ENCODE results near the gene FBLN1.
"Not testable (repeated sequence)": the region's sequence is repeated elsewhere in the genome, so short reads cannot be mapped to it uniquely, and the experiment has no call there.

Gene FBLN1, protein sequence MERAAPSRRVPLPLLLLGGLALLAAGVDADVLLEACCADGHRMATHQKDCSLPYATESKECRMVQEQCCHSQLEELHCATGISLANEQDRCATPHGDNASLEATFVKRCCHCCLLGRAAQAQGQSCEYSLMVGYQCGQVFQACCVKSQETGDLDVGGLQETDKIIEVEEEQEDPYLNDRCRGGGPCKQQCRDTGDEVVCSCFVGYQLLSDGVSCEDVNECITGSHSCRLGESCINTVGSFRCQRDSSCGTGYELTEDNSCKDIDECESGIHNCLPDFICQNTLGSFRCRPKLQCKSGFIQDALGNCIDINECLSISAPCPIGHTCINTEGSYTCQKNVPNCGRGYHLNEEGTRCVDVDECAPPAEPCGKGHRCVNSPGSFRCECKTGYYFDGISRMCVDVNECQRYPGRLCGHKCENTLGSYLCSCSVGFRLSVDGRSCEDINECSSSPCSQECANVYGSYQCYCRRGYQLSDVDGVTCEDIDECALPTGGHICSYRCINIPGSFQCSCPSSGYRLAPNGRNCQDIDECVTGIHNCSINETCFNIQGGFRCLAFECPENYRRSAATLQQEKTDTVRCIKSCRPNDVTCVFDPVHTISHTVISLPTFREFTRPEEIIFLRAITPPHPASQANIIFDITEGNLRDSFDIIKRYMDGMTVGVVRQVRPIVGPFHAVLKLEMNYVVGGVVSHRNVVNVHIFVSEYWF

GRCh38 chr22:45502215-45503049 lies at the start of gene FBLN1:
TSS of gene FBLN1 (plus strand) at chr22:45502883. CDS start at chr22:45502986, 103 bp downstream.
- no peak for DNase-seq (ENCODE audit: low read depth in 2 of 2)

- DNase-seq (ENCODE audit: low read depth in 2 of 2), result no peak
These were observed 48.9 kb upstream of the FBLN1 start for GRCh38 chr22:45453764-45454163.

GRCh38 chr22:45454275-45454674 lies 48.4 kb upstream of the FBLN1 start:
- DNase-seq (ENCODE audit: low read depth in 2 of 2), result no peak

GRCh38 chr22:45455212-45455611 lies 47.5 kb upstream of the FBLN1 start:
- DNase-seq (ENCODE audit: low read depth in 2 of 2), result no peak

GRCh38 chr22:45455621-45456020 lies 47.1 kb upstream of the FBLN1 start:
- no peak for DNase-seq (ENCODE audit: low read depth in 2 of 2)

DNA sequence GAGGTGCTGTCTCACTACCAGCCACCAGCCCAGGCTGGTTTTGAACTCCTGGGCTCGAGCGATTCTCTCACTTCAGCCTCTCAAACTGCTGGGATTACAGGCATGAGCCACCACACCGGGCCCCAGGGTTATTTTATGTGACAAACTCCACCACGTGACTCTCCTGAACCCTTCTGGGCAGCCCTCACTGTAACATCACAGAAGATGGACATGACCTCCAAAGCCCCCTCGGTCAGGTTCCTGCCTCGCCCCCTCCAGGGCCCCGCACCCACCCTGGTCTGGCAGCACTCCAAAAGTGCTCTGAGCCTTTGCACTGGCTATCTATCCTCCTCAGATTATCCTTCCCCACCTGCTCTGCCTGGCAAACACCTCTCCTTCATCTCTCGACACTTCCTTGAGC lies 45.9 kb upstream of the FBLN1 start:
- no peak for DNase-seq (ENCODE audit: low read depth in 2 of 2)

DNA sequence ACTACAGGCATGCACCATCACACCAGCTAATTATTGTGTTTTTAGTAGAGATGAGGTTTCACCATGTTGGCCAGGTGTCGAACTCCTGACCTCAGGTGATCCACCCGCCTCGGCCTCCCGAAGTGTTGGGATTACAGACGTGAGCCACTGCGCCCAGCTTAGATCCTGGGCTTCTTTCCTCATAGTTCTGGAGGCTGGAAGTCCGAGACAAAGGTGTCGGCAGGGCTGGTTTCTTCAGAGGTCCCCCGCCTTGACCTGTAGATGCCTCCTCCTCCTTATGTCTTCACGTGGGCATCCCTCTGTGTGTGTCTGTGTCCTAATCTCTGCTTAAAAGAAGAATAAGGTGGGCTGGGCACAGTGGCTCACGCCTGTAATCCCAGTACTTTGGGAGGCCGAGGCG lies 44.2 kb upstream of the FBLN1 start:
- no peak for DNase-seq (ENCODE audit: low read depth in 2 of 2)

DNA sequence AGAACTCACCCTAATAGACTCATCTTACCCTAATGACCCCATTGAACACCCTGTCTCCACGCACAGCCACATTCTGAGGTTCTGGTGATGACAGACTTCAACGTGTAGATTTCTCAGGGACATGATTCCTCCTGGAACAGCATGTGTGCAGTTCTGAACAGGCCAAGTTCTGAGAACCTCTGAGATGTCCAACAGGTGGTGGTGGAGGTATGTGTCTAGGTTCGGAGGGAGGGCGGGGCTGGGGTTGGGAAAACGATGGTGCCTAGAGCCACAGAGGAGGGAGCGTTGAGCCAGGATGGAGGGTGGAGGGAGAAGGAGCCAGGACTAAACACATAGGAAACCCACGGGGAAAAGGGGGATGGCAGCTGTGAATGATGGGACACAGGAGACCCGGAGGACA lies 43.4 kb upstream of the FBLN1 start:
- DNase-seq (ENCODE audit: low read depth in 2 of 2), result no peak

- DNase-seq (ENCODE audit: low read depth in 2 of 2), result no peak
These were observed 42.2 kb upstream of the FBLN1 start for GRCh38 chr22:45460288-45461109.

DNA sequence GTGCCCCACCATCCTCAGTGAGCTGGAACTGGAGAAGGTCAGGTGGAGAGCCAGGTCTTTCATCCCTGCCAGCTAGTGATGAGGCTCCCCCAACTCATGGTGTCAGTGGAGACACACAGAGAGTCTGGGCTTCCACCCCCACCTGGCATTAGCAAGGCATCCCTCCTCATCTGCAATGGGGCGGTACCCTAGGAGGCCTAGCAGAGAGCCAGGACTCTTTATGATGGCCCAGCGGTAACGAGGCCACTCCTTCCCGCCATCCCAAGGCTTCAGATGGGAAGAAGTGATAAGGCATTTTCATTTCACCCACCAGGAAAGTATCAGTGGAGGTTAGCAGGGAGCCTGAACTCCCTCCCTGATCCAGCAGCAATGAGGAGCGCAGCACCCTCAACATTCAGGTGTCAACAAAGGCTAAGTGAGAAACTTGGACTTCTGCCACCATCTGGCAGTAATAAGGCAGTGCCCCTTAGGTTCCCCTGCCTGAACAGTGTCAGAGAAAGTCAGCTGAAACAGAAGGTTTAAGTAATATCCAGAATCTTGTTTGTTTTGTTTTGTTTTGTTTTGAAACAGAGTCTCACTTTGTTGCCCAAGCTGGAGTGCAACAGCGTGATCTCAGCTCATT lies 40.5 kb upstream of the FBLN1 start:
- no peak for DNase-seq (ENCODE audit: low read depth in 2 of 2)

DNA sequence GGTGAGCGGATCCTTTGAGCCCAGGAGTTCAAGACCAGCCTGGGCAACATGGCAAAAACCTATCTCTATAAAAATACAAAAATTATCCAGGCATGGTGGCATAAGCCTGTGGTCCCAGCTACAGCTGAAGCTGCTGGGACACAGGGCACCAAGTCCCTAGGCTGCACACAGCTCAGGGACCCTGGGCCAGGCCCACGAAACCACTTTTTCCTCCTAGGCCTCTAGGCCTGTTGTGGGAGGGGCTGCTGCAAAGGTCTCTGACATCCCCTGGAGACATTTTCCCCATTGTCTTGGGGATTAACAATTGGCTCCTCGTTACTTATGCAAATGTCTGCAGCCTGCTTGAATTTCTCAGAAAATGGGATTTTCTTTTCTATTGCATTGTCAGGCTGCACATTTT lies 39.0 kb upstream of the FBLN1 start:
- not testable (repeated sequence) for DNase-seq (ENCODE audit: low read depth in 2 of 2)

DNA sequence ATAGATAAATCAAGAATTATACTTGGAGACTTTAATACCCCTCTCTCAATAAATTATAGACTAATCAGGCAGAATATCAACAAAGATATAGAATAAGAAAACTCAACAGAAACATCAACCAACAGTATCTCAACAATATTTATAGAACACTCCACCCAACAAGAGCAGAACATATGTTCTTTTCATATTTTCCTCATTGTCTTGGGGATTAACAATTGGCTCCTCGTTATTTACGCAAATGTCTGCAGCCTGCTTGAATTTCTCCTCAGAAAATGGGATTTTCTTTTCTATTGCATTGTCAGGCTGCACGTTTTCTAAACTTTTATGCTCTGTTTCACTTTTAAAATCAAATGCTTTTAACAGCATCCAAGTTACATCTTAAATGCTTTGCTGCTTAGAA lies 37.0 kb upstream of the FBLN1 start:
- DNase-seq (ENCODE audit: low read depth in 2 of 2), result no peak

DNA sequence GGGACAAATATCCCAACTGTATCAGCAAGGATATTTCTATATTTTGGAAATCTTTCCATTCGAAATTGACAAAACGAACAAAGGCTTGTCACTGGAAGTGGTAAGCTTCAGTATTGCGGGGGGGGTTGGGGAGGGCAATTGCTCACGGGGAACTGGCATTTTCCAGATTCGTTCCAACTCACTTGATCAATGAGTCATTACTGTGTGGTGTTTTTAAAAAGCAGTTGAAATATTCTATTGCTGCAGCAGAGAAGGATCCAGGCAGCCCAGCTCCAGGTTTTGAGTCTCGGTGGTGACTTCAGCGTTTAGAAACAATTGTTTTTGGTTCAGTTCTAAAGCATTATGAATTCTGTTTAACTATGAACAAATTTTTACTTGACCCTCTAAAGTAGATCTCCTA lies 33.8 kb upstream of the FBLN1 start:
- DNase-seq (ENCODE audit: low read depth in 2 of 2), result no peak

DNA sequence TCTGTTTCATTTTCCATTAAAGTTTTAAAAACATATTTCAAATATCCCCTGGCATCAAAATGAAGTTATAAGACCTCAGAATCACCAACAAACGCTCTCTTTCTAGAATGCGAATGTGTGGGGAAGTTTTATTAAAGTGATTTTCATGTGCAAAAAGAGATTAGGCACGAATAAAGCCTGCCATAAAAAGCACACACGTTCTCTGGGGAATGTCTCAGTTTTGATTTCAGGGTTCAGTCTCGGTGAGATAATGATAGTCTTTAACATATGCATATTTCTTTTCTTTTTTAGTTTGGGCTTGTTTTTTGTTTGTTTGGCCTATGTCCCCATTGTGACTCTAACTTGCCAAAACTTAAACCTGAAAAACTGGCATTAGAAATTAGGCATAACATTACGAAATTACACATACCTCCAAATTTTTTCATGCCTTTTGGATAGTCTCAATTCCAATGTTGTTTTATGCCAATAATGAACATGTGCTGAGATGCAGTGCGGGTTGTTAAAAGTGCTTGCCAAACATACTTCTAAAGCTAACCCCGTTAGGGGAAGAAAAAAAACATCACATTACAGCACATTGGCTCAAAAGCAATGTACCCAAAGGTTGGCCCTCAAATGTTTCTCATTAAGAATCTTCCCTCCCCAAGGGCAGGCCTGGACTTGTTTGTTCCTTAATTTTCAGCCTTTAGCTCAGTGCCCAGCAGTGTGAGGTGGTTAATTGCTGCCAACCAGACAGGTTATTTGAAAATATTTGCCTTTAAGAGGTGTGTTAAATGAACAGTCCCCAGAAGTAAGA lies 33.2 kb upstream of the FBLN1 start:
- DNase-seq (ENCODE audit: low read depth in 2 of 2), result no peak

DNA sequence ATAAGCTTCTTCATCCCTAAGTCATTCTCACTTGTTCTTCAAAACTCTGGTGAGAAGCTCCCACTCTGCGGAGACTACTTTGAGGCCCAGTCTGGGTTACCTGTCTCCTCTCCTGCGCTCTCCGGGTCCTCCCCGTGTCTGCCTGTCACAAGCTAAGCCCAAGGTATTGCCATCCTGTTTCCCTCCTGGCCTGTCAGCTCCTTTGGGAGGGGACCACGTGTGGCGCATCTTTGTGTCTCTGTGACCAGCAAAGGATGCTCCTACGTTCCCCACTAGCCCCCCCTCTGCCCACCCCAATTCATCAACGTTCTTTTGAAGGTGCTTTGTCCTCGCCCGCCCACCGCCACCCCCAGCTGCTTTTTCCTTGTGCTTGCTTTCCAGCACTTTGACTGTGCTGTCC lies 31.8 kb upstream of the FBLN1 start:
- no peak for DNase-seq (ENCODE audit: low read depth in 2 of 2)

DNA sequence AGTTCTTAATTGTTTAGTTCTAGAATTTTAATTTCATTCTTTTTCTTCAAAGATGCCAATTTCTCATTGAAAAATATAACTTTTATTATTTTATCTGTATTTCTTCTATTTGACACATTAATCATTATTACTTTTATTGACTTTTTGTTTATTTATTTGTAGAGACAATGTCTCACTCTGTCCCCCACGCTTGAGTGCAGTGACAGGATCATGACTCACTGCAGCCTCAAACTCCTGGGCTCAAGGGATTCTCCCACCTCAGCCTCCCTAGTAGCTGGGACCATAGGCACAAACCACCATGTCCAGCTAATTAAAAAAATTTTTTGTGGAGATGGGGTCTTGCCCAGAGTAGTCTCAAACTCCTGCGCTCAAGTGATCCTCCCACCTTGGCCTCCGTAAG lies 30.3 kb upstream of the FBLN1 start:
- no peak for DNase-seq (ENCODE audit: low read depth in 2 of 2)

- no peak for DNase-seq (ENCODE audit: low read depth in 2 of 2)
These were observed 29.0 kb upstream of the FBLN1 start for GRCh38 chr22:45473626-45474237.

DNA sequence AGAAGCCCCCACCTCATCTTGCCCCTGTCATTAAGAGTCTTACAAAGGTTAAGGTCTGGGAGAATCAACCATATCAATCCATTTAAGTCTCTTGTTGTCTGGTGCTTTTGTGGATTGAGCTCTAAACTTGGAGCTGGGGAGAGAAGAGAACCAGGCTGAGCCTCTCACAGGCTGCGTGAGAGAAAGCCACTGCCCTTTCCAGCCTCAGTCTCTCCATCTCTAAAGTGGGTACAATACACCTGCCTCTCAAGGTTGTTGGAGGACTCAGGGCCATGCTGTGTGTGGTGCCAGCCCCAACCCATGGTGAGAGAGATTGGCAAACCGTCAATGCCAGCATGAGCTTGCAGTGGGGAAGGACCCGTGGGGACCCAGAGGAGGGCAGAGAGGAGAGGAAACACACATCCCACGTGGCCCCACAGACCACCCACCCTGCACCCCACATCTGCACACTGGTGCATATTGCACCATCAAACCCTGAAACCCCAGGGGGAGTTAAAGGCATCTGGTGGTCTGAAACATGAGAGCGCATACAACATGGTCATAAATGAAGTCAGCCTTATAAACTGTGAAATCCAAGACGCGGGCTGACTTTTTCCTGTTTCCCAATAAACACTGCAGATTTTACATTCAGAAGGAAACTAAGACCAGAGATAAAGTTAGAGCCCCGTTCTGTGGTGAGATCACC lies 27.5 kb upstream of the FBLN1 start:
- DNase-seq (ENCODE audit: low read depth in 2 of 2), result no peak

DNA sequence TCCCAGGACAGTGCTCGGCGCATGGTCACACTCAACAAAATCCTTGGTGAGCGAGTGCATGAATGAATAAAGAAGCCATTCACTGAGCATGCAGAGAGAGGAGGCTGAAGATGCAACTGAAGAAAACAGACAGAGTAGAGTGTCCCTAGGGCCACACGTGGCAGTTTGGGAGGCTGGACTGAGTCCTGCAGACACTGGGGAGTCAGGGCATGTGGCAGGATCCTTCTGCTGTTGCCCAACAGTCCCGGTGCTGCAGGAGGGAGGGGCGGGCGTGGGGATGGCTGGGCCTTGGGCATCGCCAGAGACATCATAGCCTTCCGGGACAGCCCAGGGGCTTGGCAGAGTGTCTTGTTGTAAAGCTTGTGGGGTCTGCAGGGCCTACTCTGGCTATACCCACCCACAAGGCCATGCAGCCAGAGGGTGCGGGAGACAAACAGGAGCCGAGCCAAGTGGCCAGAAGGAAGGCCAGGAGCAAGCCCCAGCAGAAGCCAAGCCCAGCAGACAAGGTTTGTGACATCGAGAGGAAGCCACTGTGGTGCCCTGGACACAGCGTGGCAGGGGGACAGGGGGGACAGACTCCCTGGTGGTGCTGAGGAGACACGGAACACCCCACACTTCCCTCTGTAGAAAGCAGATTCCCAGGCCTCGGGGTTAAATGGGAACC lies 26.7 kb upstream of the FBLN1 start:
- no peak for DNase-seq (ENCODE audit: low read depth in 2 of 2)
